Dendritic cell treated with granulocyte-macrophage colony-stimulating factor and Interleukin-4, amounts not matched to agents 40 ng/mL and 50 ng/mL, for 4 days (primary cell): ENCODE data around the gene KRT28.
"Not testable (repeated sequence)": the region's sequence is repeated elsewhere in the genome, so short reads cannot be mapped to it uniquely, and the experiment has no call there.

ENCODE experiments used
- H3K27ac Mint-ChIP-seq: one replicate; pipeline ENCODE4 v1.8.0; 2022; ENCODE audit warnings: mild to moderate bottlenecking, mixed read lengths
- H3K27me3 Mint-ChIP-seq: one replicate; pipeline ENCODE4 v1.8.0; 2022; ENCODE audit warnings: mild to moderate bottlenecking, mixed read lengths
- H3K36me3 Mint-ChIP-seq: one replicate; pipeline ENCODE4 v1.8.0; 2022; ENCODE audit warnings: low read depth, mixed read lengths
- H3K4me1 Mint-ChIP-seq: one replicate; pipeline ENCODE4 v1.8.0; 2022; ENCODE audit warnings: low read depth, mixed read lengths
- H3K4me3 Mint-ChIP-seq: one replicate; pipeline ENCODE4 v1.8.0; 2022; ENCODE audit warnings: mild to moderate bottlenecking, moderate library complexity, mixed read lengths
- H3K9me3 Mint-ChIP-seq: one replicate; pipeline ENCODE4 v1.8.0; 2022; ENCODE audit warnings: mixed read lengths
- intact Hi-C: fragments of 100-400 bp; cut with micrococcal nuclease; formaldehyde crosslinking; loops from one replicate; pipeline ENCODE4 v1.15.0; 2022

KRT28 gene

GRCh38 chr17:40779181-40779909, 20.4 kb downstream of the KRT28 start:
- Mint-ChIP-seq H3K27ac (no peak overlapping the region), H3K27me3 (peaks cover 54% of the 10 kb centered on the region), H3K4me1 (no peaks in the 10 kb centered on the region), H3K9me3 (no peaks in the 10 kb centered on the region), H3K36me3 (no peaks in the 10 kb centered on the region), H3K4me3 (no peak overlapping the region)
- intact Hi-C loops: no loop called here

- H3K9me3 Mint-ChIP-seq: no peaks in the 10 kb centered on the region
- H3K36me3 Mint-ChIP-seq: no peaks in the 10 kb centered on the region
- intact Hi-C loops: no loop called here
- peaks cover 52% of the 10 kb centered on the region for H3K27me3 Mint-ChIP-seq
- no peak overlapping the region for H3K4me3 Mint-ChIP-seq
- H3K27ac Mint-ChIP-seq: no peak overlapping the region
- H3K4me1 Mint-ChIP-seq: no peaks in the 10 kb centered on the region
Measured at GRCh38 chr17:40778461-40778860, 21.3 kb downstream of the KRT28 start.

- H3K27me3 Mint-ChIP-seq: peaks cover 47% of the 10 kb centered on the region
- H3K4me3 Mint-ChIP-seq: no peak overlapping the region
- no peaks in the 10 kb centered on the region for H3K9me3 Mint-ChIP-seq
- H3K36me3 Mint-ChIP-seq: no peaks in the 10 kb centered on the region
- H3K4me1 Mint-ChIP-seq: no peaks in the 10 kb centered on the region
- intact Hi-C loops: no loop called here
- H3K27ac Mint-ChIP-seq: no peak overlapping the region
Measured at GRCh38 chr17:40777971-40778370, 21.8 kb downstream of the KRT28 start.

GRCh38 chr17:40777459-40777858, 22.3 kb downstream of the KRT28 start:
- intact Hi-C loops: no loop called here
- H3K27me3 Mint-ChIP-seq: peaks cover 48% of the 10 kb centered on the region

GRCh38 chr17:40775945-40776344, 23.8 kb downstream of the KRT28 start:
- H3K27me3 Mint-ChIP-seq: peaks cover 47% of the 10 kb centered on the region
- no peaks in the 10 kb centered on the region for H3K9me3 Mint-ChIP-seq
- no peak overlapping the region for H3K4me3 Mint-ChIP-seq
- H3K27ac Mint-ChIP-seq: no peak overlapping the region
- H3K36me3 Mint-ChIP-seq: no peaks in the 10 kb centered on the region
- intact Hi-C loops: no loop called here
- no peaks in the 10 kb centered on the region for H3K4me1 Mint-ChIP-seq

More at GRCh38 chr17:40777459-40777858, 22.3 kb downstream of the KRT28 start:
- Mint-ChIP-seq H3K4me1 (no peaks in the 10 kb centered on the region), H3K9me3 (no peaks in the 10 kb centered on the region), H3K36me3 (no peaks in the 10 kb centered on the region), H3K4me3 (no peak overlapping the region), H3K27ac (no peak overlapping the region)

- H3K36me3 Mint-ChIP-seq: no peaks in the 10 kb centered on the region
- H3K4me1 Mint-ChIP-seq: no peaks in the 10 kb centered on the region
- no peak within 1 kb of the TSS for H3K27ac Mint-ChIP-seq
- H3K4me3 Mint-ChIP-seq: no peak within 1 kb of the TSS
- no peaks in the 10 kb centered on the region for H3K9me3 Mint-ChIP-seq
- intact Hi-C loops: no loop called here
- peaks cover 37% of the 10 kb centered on the region for H3K27me3 Mint-ChIP-seq
Measured at GRCh38 chr17:40772101-40772500, 27.7 kb downstream of the KRT28 start, which contains the start of gene KRT26. KRT26 (minus strand) TSS chr17:40772201; CDS start chr17:40772113, 88 bp downstream.

GRCh38 chr17:40765657-40766056, 34.1 kb downstream of the KRT28 start:
- intact Hi-C loops: no loop called here
- Mint-ChIP-seq H3K4me3 (no peak overlapping the region), H3K9me3 (peaks cover 40% of the 10 kb centered on the region), H3K27me3 (peaks cover 19% of the 10 kb centered on the region), H3K4me1 (no peaks in the 10 kb centered on the region), H3K27ac (no peak overlapping the region), H3K36me3 (no peaks in the 10 kb centered on the region)

GRCh38 chr17:40763752-40764151, 36.0 kb downstream of the KRT28 start:
- Mint-ChIP-seq H3K27me3 (peaks cover 15% of the 10 kb centered on the region), H3K27ac (no peak overlapping the region), H3K9me3 (peaks cover 59% of the 10 kb centered on the region), H3K36me3 (no peaks in the 10 kb centered on the region), H3K4me3 (no peak overlapping the region), H3K4me1 (no peaks in the 10 kb centered on the region)
- intact Hi-C loops: no loop called here

GRCh38 chr17:40760105-40761016, 39.4 kb downstream of the KRT28 start:
- H3K4me3 Mint-ChIP-seq: no peak overlapping the region
- peaks cover 71% of the 10 kb centered on the region for H3K9me3 Mint-ChIP-seq
- intact Hi-C loops: no loop called here
- H3K4me1 Mint-ChIP-seq: no peaks in the 10 kb centered on the region
- H3K27ac Mint-ChIP-seq: no peak overlapping the region
- peaks cover 20% of the 10 kb centered on the region for H3K27me3 Mint-ChIP-seq
- H3K36me3 Mint-ChIP-seq: no peaks in the 10 kb centered on the region

- intact Hi-C loops: no loop called here
- Mint-ChIP-seq H3K4me1 (no peaks in the 10 kb centered on the region), H3K4me3 (no peak within 1 kb of the TSS), H3K27me3 (peaks cover 25% of the 10 kb centered on the region), H3K9me3 (peaks cover 27% of the 10 kb centered on the region), H3K27ac (no peak within 1 kb of the TSS), H3K36me3 (no peaks in the 10 kb centered on the region)
Measured at GRCh38 chr17:40755231-40755630, 44.5 kb downstream of the KRT28 start, which contains the start of gene KRT25. KRT25 (minus strand) TSS chr17:40755331; CDS start chr17:40755271, 60 bp downstream.

GRCh38 chr17:40753804-40754203, 46.0 kb downstream of the KRT28 start:
- Mint-ChIP-seq H3K27me3 (peaks cover 26% of the 10 kb centered on the region), H3K36me3 (no peaks in the 10 kb centered on the region)

GRCh38 chr17:40751065-40751464, 48.7 kb downstream of the KRT28 start:
- H3K4me3 Mint-ChIP-seq: no peak overlapping the region
- peaks cover 24% of the 10 kb centered on the region for H3K27me3 Mint-ChIP-seq
- H3K27ac Mint-ChIP-seq: no peak overlapping the region
- H3K9me3 Mint-ChIP-seq: no peaks in the 10 kb centered on the region
- intact Hi-C loops: no loop called here
- H3K4me1 Mint-ChIP-seq: no peaks in the 10 kb centered on the region
- no peaks in the 10 kb centered on the region for H3K36me3 Mint-ChIP-seq

More at GRCh38 chr17:40753804-40754203, 46.0 kb downstream of the KRT28 start:
- intact Hi-C loops: no loop called here
- Mint-ChIP-seq H3K4me1 (no peaks in the 10 kb centered on the region), H3K4me3 (no peak overlapping the region), H3K9me3 (peaks cover 12% of the 10 kb centered on the region), H3K27ac (no peak overlapping the region)

GRCh38 chr17:40750391-40750790, 49.4 kb downstream of the KRT28 start:
- Mint-ChIP-seq H3K36me3 (no peaks in the 10 kb centered on the region), H3K4me1 (no peaks in the 10 kb centered on the region), H3K4me3 (no peak overlapping the region), H3K27me3 (peaks cover 26% of the 10 kb centered on the region), H3K27ac (no peak overlapping the region), H3K9me3 (no peaks in the 10 kb centered on the region)
- intact Hi-C loops: no loop called here

GRCh38 chr17:40748666-40749065, 51.1 kb downstream of the KRT28 start:
- intact Hi-C loops: not testable (repeated sequence)
- H3K27me3 Mint-ChIP-seq: peaks cover 30% of the 10 kb centered on the region

More at GRCh38 chr17:40748666-40749065, 51.1 kb downstream of the KRT28 start:
- not testable (repeated sequence) for H3K4me3 Mint-ChIP-seq, H3K36me3 Mint-ChIP-seq, H3K4me1 Mint-ChIP-seq, H3K9me3 Mint-ChIP-seq, H3K27ac Mint-ChIP-seq
